ENCODE measurements around the gene GRIN3A.

GRCh38 chr9:101689039-101689438 is 49.4 kb downstream of the GRIN3A start:
- TF ChIP-seq TRIM24 (IDR thresholded peaks at IDR 0.05) = no peak
- TF ChIP-seq DNMT1 (IDR thresholded peaks at IDR 0.05) = no peak
- TF ChIP-seq CTCF (IDR thresholded peaks at IDR 0.05 in 2 of 3, conservative IDR thresholded peaks at IDR 0.05 in 1 of 3; ENCODE audit: insufficient read depth in 2 of 3, low read depth in 1 of 3, low read length in 3 of 3) = no peak
- TF ChIP-seq GATA2 (CRISPR knock-in tag; IDR thresholded peaks at IDR 0.05) = no peak
- no peak for TF ChIP-seq ZNF174 (CRISPR knock-in tag; IDR thresholded peaks at IDR 0.05)
